GM13976 (cell line): ENCODE data around the gene NUDT13.

ENCODE experiments used
- DNase-seq: peaks from one replicate; pipeline ENCODE4 v3.0.0; 2012; ENCODE audit warnings: low spot score
- CTCF ChIP-seq: IDR thresholded peaks from 2 replicates; pipeline ENCODE4 v1.5.1; 2012; ENCODE audit warnings: borderline replicate concordance, mild to moderate bottlenecking; ENCODE audit not compliant: insufficient read depth; ENCODE audit errors: extremely low read depth, missing control alignments, control extremely low read depth
- in situ Hi-C: fragments of 300-500 bp; cut with MboI; formaldehyde crosslinking; loops from one replicate; pipeline ENCODE4 v1.12.0; 2022; ENCODE audit warnings: low sequenced_read_pairs, mixed read lengths, inconsistent platforms; ENCODE audit not compliant: unreplicated experiment

The NUDT13 gene

GRCh38 chr10:73119457-73119856 is 9.2 kb downstream of the NUDT13 start:
- TF ChIP-seq CTCF, result no peak
- in situ Hi-C loops, result no loop called here
- DNase-seq, result no peak

GRCh38 chr10:73119952-73120351 is 9.7 kb downstream of the NUDT13 start:
- in situ Hi-C loops, result no loop called here
- no peak for DNase-seq
- TF ChIP-seq CTCF, result no peak

GRCh38 chr10:73126343-73126742 is 16.1 kb downstream of the NUDT13 start:
- no peak for DNase-seq
- TF ChIP-seq CTCF, result no peak
- in situ Hi-C loops, result no loop called here

GRCh38 chr10:73131301-73131700 is 21.0 kb downstream of the NUDT13 start:
- in situ Hi-C loops, result no loop called here
- TF ChIP-seq CTCF, result no peak
- no peak for DNase-seq

- no peak for TF ChIP-seq CTCF
- in situ Hi-C loops, result no loop called here
- DNase-seq, result no peak
These were observed 21.8 kb downstream of the NUDT13 start for GRCh38 chr10:73131913-73132686.

- no peak for DNase-seq
- no peak for TF ChIP-seq CTCF
- in situ Hi-C loops, result no loop called here
These were observed 24.5 kb downstream of the NUDT13 start for GRCh38 chr10:73134727-73135126.
